K562 (cell line): ENCODE data around the gene BROX.

Source experiments
- CAMTA2 ChIP-seq: fragments of 250-450 bp; sonication (Bioruptor Pico); conservative IDR thresholded peaks from 2 replicates; pipeline ENCODE4 v1.5.1; 2022
- CCAR2 ChIP-seq: fragments of 200-400 bp; formaldehyde crosslinking; IDR thresholded peaks from 2 replicates; pipeline ENCODE4 v1.6.1; 2017; ENCODE audit warnings: mild to moderate bottlenecking, low read depth, low read length
- EZH2 ChIP-seq: IDR thresholded peaks from 2 replicates; pipeline ENCODE4 v1.6.1; 2012; ENCODE audit warnings: low read depth, mild to moderate bottlenecking, inconsistent platforms, low read length, borderline replicate concordance
- IFI16 ChIP-seq: fragments of 250-450 bp; sonication (Bioruptor Pico); IDR thresholded peaks from 2 replicates; pipeline ENCODE4 v2.1.2; 2022; ENCODE audit warnings: mild to moderate bottlenecking, inconsistent platforms
- MAX ChIP-seq: sonication (generic); formaldehyde crosslinking; IDR thresholded peaks from 2 replicates; pipeline ENCODE4 v1.9.0; 2022; ENCODE audit warnings: mild to moderate bottlenecking, missing genetic modification reagents
- PCBP1 ChIP-seq: fragments of 200-400 bp; formaldehyde crosslinking; IDR thresholded peaks from 2 replicates; pipeline ENCODE4 v1.6.1; 2018; ENCODE audit warnings: mild to moderate bottlenecking, low read depth, low read length; ENCODE audit not compliant: poor library complexity, severe bottlenecking
- POLR2A ChIP-seq: fragments of 450-650 bp; conservative IDR thresholded peaks from 2 replicates; pipeline ENCODE4 v1.6.1; 2016
- RCOR1 ChIP-seq, 2 experiments: IDR thresholded peaks; 2 replicates each; pipeline ENCODE4 v1.6.1; 2012; ENCODE audit warnings: low read depth in 2 of 2, low read length in 2 of 2, borderline replicate concordance in 1 of 2, improper control_type of control experiment in 1 of 2
- ZBTB11 ChIP-seq, 3 experiments: fragments of 200-800 bp in 1 of 3; fragments of 250-450 bp in 1 of 3; fragments of 450-650 bp in 1 of 3; sonication (Bioruptor Pico) in 1 of 3; sonication (Bioruptor generic) in 1 of 3; formaldehyde crosslinking in 1 of 3; IDR thresholded peaks; 2 replicates each; pipeline versions ENCODE4 v1.6.1 to v1.8.0; 2016 to 2022; ENCODE audit warnings: mild to moderate bottlenecking in 2 of 3, missing genetic modification characterization in 2 of 3, missing compliant biosample characterization in 1 of 3, moderate library complexity in 1 of 3
- TF ChIP-seq, protein P1 (sequence below), 3 experiments: IDR thresholded peaks in 2 of 3; conservative IDR thresholded peaks in 1 of 3; 2 replicates each; pipeline ENCODE4 v1.5.1; 2011 to 2012; ENCODE audit warnings: low read length in 3 of 3, mild to moderate bottlenecking in 3 of 3, control low read depth in 2 of 3, improper control_type of control experiment in 1 of 3, inconsistent platforms in 1 of 3, low read depth in 1 of 3, mixed read lengths in 1 of 3, moderate library complexity in 1 of 3; ENCODE audit not compliant: insufficient read depth in 2 of 3

GRCh38 chr1:222670110-222670509 lies 42.3 kb upstream of the BROX start:
- TF ChIP-seq RCOR1 (IDR thresholded peaks at IDR 0.05; ENCODE audit: borderline replicate concordance in 1 of 2, low read depth in 2 of 2, low read length in 2 of 2): no peak
- TF ChIP-seq EZH2: no peak
- no peak for TF ChIP-seq ZBTB11 (CRISPR knock-in tag; IDR thresholded peaks at IDR 0.05)
- no peak for TF ChIP-seq IFI16
- no peak for TF ChIP-seq CCAR2
- TF ChIP-seq POLR2A: no peak
- TF ChIP-seq, protein P1, sequence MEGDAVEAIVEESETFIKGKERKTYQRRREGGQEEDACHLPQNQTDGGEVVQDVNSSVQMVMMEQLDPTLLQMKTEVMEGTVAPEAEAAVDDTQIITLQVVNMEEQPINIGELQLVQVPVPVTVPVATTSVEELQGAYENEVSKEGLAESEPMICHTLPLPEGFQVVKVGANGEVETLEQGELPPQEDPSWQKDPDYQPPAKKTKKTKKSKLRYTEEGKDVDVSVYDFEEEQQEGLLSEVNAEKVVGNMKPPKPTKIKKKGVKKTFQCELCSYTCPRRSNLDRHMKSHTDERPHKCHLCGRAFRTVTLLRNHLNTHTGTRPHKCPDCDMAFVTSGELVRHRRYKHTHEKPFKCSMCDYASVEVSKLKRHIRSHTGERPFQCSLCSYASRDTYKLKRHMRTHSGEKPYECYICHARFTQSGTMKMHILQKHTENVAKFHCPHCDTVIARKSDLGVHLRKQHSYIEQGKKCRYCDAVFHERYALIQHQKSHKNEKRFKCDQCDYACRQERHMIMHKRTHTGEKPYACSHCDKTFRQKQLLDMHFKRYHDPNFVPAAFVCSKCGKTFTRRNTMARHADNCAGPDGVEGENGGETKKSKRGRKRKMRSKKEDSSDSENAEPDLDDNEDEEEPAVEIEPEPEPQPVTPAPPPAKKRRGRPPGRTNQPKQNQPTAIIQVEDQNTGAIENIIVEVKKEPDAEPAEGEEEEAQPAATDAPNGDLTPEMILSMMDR (IDR thresholded peaks at IDR 0.05 in 2 of 3, conservative IDR thresholded peaks at IDR 0.05 in 1 of 3; ENCODE audit: insufficient read depth in 2 of 3, low read depth in 1 of 3, low read length in 3 of 3): no peak
- TF ChIP-seq PCBP1: no peak
- TF ChIP-seq MAX (CRISPR knock-in tag): no peak
- TF ChIP-seq CAMTA2 (CRISPR knock-in tag): no peak
